ENCODE measurements around the gene C9orf72.

C9orf72 gene

DNA sequence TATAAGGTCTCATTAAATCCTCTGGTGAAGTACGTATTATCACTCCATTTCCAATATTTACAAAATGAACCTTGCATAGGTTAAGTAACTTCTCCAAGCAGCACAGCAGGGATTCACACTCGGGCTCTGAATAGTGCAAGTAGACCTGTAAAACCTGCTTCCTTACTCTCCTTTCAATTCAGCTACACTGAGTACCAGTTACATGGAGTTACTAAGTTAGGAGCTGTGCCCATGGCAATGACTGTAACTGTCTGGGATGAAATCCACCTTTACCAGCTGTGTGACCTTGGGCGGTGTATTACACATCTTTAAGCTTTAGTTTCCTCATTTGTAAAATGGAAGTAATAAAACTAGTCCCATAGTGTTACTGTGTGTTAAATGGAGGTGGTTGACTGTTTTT lies 27.8 kb downstream of the C9orf72 start:
- no peak overlapping the region for H3K4me3 ChIP-seq (ENCODE audit: low read length)
- no peaks in the 10 kb centered on the region for H3K4me1 ChIP-seq (ENCODE audit: insufficient read depth, low read length)
- no peaks in the 10 kb centered on the region for H3K27me3 ChIP-seq (ENCODE audit: insufficient read depth, low read length)
- H2AFZ ChIP-seq (ENCODE audit: low read depth, low read length) = no peak overlapping the region
- no peaks in the 10 kb centered on the region for H3K9me3 ChIP-seq (ENCODE audit: low read length)
- peaks cover 46% of the 10 kb centered on the region for H3K36me3 ChIP-seq (ENCODE audit: insufficient read depth, low read length)

DNA sequence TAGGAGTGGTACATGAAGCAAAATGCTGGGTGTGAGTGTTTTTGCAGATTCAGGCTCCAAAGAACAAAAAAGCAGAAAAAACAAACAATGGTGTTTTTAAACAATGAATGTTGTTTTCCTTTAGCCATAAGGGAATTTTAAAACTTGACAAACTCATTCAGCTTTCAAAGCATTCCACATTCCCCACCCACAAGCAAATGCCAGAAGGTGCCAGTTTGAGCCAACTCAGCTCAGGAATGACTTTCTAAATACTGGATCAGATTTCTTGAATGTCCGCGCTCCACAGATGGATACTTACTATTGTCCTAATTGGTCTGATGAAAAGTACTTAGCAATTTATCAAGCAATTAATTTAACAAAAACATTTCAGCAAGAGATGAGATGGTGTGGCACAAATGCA lies 30.8 kb downstream of the C9orf72 start:
- Histone ChIP-seq H2AFZ (ENCODE audit: low read depth, low read length) (no peak overlapping the region), H3K4me3 (ENCODE audit: low read length) (no peak overlapping the region), H3K36me3 (ENCODE audit: insufficient read depth, low read length) (peaks cover 31% of the 10 kb centered on the region), H3K4me1 (ENCODE audit: insufficient read depth, low read length) (peaks cover 5% of the 10 kb centered on the region), H3K27me3 (ENCODE audit: insufficient read depth, low read length) (no peaks in the 10 kb centered on the region), H3K9me3 (ENCODE audit: low read length) (no peaks in the 10 kb centered on the region)

DNA sequence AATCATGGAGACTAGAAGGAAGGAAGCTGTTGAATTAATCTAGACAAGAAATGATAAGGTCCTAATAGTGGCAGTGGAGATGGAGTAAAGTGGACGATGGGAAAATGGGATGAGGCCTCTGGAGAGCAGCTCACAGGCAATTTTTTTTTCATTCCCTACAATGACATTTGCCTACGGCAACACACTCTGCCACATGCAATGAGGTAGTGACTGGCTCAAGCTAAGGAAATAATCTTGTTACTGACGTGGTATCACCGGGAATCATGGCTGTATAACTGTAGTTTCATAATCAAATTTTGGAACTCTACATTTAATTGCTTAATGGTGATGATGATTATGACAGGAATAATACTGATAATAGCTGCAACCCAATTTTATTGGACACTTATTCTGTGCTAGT lies 31.5 kb downstream of the C9orf72 start:
- H3K36me3 ChIP-seq (ENCODE audit: insufficient read depth, low read length) = peaks cover 27% of the 10 kb centered on the region

DNA sequence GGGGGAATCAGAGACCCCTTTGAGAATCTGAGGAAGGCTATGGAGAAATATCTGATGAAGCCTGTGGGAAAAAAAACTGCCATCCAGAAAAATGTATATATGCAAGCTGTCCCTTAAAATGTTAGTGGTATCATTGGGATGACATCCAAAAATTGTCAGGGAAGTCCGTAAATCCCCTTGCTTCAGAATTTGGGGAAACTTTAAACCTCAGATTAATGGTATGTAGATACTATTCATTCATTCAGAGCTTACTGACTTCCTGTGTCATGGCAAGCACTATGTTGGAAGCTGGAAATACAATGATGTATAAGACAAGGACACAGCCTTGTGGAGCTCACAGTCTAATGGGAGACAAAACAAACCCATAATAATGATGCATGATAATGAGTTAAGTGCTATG lies 32.8 kb downstream of the C9orf72 start:
- no peaks in the 10 kb centered on the region for H3K27me3 ChIP-seq (ENCODE audit: insufficient read depth, low read length)
- peaks cover 25% of the 10 kb centered on the region for H3K36me3 ChIP-seq (ENCODE audit: insufficient read depth, low read length)
- no peaks in the 10 kb centered on the region for H3K9me3 ChIP-seq (ENCODE audit: low read length)
- peaks cover 5% of the 10 kb centered on the region for H3K4me1 ChIP-seq (ENCODE audit: insufficient read depth, low read length)
- no peak overlapping the region for H3K4me3 ChIP-seq (ENCODE audit: low read length)
- no peak overlapping the region for H2AFZ ChIP-seq (ENCODE audit: low read depth, low read length)

More for the DNA sequence above, 31.5 kb downstream of the C9orf72 start:
- Histone ChIP-seq H3K4me1 (ENCODE audit: insufficient read depth, low read length) (peaks cover 5% of the 10 kb centered on the region), H3K9me3 (ENCODE audit: low read length) (no peaks in the 10 kb centered on the region), H3K4me3 (ENCODE audit: low read length) (no peak overlapping the region), H2AFZ (ENCODE audit: low read depth, low read length) (no peak overlapping the region), H3K27me3 (ENCODE audit: insufficient read depth, low read length) (no peaks in the 10 kb centered on the region)

DNA sequence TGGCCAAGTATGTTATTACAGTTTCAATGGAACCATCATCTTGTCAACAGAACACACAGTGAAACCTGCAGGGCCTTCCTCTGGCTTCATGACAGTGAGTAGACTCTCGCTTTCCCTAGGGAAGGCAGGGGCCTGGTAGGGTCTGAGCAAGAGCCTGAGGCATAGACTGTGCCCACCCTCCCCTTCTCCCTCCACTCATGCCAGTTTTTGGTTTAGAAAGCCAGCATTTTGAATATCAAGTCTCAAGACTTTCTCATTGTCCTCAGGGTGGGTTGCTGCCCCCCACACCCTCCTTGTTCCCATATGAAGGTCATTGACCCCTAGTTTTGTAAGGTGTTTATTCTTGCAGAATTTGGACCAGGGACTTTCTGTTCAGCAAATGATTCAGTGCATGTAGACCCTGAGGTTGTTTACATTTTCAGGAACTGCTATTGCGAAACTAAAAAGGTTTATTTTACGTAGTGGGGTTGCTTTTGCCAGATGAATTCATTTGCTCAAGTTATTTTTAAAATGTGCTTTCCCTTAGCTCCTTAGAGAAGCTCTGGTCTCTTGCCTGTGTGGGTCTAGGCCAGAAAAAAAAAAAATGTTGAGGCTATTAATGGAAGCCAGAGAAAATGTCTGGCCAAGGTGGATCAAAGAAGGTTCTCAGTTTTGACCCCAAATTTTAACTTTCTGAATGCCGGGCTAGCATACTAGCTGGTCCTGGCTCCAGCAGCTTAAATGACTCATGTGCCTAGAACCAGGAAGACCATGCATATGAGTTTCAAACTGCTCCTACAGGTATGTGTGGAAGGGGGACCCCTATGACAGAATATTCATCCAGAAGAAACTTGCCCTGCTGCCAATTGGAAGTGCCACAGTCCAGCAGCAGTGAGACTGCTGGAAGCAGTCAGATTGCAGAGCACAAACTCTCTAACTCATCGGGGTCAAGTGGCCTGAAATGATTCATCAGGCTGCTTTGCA lies 33.5 kb downstream of the C9orf72 start:
- peaks cover 5% of the 10 kb centered on the region for H3K4me1 ChIP-seq (ENCODE audit: insufficient read depth, low read length)
- no peak overlapping the region for H2AFZ ChIP-seq (ENCODE audit: low read depth, low read length)
- H3K4me3 ChIP-seq (ENCODE audit: low read length) = no peak overlapping the region
- H3K27me3 ChIP-seq (ENCODE audit: insufficient read depth, low read length) = no peaks in the 10 kb centered on the region
- peaks cover 21% of the 10 kb centered on the region for H3K36me3 ChIP-seq (ENCODE audit: insufficient read depth, low read length)
- no peaks in the 10 kb centered on the region for H3K9me3 ChIP-seq (ENCODE audit: low read length)

DNA sequence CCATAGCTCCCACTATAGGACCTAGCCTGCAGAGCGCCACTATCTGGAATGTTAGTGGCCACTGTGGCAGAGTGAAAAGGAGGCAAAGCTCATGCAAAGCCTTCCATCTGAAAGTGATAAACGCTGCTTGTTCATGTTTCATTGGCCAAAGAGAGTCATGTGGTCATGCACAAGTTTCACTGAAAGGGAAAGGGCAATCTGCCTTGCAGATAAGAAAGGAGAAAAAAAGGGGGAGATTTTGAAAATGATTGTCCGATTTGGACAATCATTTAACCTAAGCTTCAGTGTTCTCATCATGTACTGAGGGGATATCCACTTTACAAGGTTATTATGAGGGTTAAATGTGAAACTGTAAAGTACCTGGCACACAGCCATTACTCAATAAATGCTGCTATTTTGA lies 34.6 kb downstream of the C9orf72 start:
- Histone ChIP-seq H3K4me3 (ENCODE audit: low read length) (no peak overlapping the region), H3K36me3 (ENCODE audit: insufficient read depth, low read length) (peaks cover 14% of the 10 kb centered on the region), H3K9me3 (ENCODE audit: low read length) (no peaks in the 10 kb centered on the region), H3K4me1 (ENCODE audit: insufficient read depth, low read length) (peaks cover 5% of the 10 kb centered on the region), H3K27me3 (ENCODE audit: insufficient read depth, low read length) (no peaks in the 10 kb centered on the region), H2AFZ (ENCODE audit: low read depth, low read length) (no peak overlapping the region)

DNA sequence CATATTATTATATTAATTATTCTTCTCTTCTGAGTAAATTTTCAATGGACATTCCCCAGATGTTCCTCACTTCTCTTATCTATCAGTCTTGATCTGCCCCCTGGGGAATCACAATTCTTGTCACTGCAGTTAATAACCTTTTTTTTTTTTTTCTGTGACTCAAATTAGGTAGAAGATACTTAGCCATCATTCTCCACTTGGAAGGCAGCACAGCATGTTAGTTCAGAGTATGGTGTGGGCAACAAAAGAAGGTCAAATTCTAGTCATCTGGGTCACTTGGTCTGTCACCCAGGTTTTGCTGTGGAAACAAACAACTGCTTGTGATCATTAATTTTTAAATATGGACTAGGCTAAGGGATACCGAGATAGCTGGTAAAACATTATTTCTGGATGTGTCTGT lies 35.5 kb downstream of the C9orf72 start:
- Histone ChIP-seq H2AFZ (ENCODE audit: low read depth, low read length) (no peak overlapping the region), H3K4me1 (ENCODE audit: insufficient read depth, low read length) (peaks cover 10% of the 10 kb centered on the region), H3K4me3 (ENCODE audit: low read length) (no peak overlapping the region), H3K36me3 (ENCODE audit: insufficient read depth, low read length) (peaks cover 11% of the 10 kb centered on the region), H3K9me3 (ENCODE audit: low read length) (no peaks in the 10 kb centered on the region), H3K27me3 (ENCODE audit: insufficient read depth, low read length) (no peaks in the 10 kb centered on the region)

DNA sequence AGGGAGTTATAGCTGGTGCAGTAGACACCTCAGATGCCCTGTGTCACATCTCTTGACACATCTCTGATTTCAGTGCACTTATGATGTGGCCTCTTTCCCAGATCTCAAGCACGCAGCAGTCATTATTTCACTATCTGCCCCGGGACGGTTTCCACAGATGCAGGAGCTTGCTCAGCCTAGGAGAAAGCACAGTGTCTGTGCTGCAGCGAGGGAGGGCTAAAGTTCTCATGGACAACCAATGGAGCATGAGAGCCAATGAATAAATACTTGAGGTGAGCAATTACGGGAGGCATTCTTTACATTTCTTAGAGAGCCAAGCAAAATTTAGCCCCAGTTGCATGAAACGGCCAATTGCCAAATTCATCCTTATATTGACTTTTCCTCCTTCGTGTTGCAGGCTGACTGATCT lies 36.2 kb downstream of the C9orf72 start:
- peaks cover 11% of the 10 kb centered on the region for H3K36me3 ChIP-seq (ENCODE audit: insufficient read depth, low read length)

DNA sequence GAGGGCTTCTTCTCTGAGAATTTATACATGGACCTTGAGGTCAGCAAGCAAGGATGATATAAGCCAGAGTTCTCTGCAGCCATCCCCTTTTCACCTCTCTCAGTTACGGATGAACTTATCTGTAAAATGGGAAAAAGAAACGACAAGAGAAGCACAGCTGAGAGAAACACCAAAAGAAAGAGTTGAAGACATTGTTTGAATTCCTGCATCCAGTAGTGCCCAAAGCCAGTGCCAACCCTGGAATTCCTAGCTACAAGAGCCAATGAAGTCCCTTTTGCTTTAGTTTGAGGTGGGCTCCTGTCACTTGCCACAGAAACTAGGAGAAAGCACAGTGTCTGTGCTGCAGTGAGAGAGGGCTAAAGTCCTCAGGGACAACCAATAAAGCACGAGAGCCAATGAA lies 37.1 kb downstream of the C9orf72 start:
- Histone ChIP-seq H3K4me1 (ENCODE audit: insufficient read depth, low read length) (peaks cover 24% of the 10 kb centered on the region), H3K4me3 (ENCODE audit: low read length) (no peak overlapping the region), H3K9me3 (ENCODE audit: low read length) (no peaks in the 10 kb centered on the region), H3K27me3 (ENCODE audit: insufficient read depth, low read length) (no peaks in the 10 kb centered on the region), H3K36me3 (ENCODE audit: insufficient read depth, low read length) (peaks cover 11% of the 10 kb centered on the region), H2AFZ (ENCODE audit: low read depth, low read length) (no peak overlapping the region)

More for the DNA sequence above, 36.2 kb downstream of the C9orf72 start:
- Histone ChIP-seq H3K9me3 (ENCODE audit: low read length) (no peaks in the 10 kb centered on the region), H2AFZ (ENCODE audit: low read depth, low read length) (no peak overlapping the region), H3K4me3 (ENCODE audit: low read length) (no peak overlapping the region), H3K4me1 (ENCODE audit: insufficient read depth, low read length) (peaks cover 17% of the 10 kb centered on the region), H3K27me3 (ENCODE audit: insufficient read depth, low read length) (no peaks in the 10 kb centered on the region)

DNA sequence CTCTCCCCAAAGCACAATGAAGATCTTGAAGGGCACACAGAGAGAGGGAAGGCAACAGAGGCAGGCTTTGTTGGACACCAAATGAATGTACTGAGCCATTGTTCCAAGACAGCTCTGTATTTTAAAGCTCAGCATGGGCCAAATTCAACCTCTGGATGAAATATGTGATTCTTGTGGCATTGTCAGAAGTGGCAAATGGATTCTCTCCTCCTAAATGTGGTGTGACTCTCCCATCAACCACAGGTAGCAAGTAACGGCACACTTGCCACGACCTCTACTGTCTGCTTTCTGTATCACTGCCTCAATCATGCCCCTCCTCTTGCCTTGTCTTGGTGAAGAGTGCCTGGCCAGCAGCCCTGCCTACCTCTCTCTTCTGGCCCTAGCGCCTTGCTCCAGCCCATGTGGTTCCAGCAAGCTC lies 37.6 kb downstream of the C9orf72 start:
- Histone ChIP-seq H3K36me3 (ENCODE audit: insufficient read depth, low read length) (peaks cover 11% of the 10 kb centered on the region), H3K4me1 (ENCODE audit: insufficient read depth, low read length) (peaks cover 28% of the 10 kb centered on the region)

DNA sequence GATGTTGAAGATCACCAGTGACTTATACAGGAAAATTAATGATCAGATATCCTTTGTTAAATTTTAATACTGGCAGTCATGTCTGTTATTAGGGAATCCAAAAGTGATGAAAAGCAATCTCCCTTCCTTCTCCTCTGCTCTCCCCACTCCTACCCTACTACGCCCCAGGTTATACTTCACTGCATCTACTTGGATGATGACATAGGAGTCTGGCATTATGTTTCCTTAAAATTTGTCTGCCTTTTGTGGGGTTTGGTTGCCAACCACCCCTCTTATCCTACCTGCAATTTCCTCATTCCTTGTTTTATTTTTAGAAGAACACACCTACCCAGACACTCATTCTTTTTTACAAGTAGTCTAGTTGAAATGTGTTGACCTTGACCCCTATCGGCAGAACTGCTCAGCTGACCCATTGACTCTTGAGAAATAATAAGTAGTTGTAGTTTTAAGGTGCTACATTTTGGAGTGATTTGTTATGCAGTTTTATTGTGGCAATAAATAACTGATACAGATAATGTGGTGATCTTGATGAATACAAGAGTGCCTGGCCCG lies 38.5 kb downstream of the C9orf72 start:
- H3K4me3 ChIP-seq (ENCODE audit: low read length) = no peak overlapping the region
- H3K9me3 ChIP-seq (ENCODE audit: low read length) = no peaks in the 10 kb centered on the region
- no peaks in the 10 kb centered on the region for H3K27me3 ChIP-seq (ENCODE audit: insufficient read depth, low read length)
- peaks cover 31% of the 10 kb centered on the region for H3K4me1 ChIP-seq (ENCODE audit: insufficient read depth, low read length)
- H3K36me3 ChIP-seq (ENCODE audit: insufficient read depth, low read length) = peaks cover 11% of the 10 kb centered on the region
- H2AFZ ChIP-seq (ENCODE audit: low read depth, low read length) = no peak overlapping the region

More for the DNA sequence above, 37.6 kb downstream of the C9orf72 start:
- no peaks in the 10 kb centered on the region for H3K9me3 ChIP-seq (ENCODE audit: low read length)
- no peak overlapping the region for H2AFZ ChIP-seq (ENCODE audit: low read depth, low read length)
- H3K27me3 ChIP-seq (ENCODE audit: insufficient read depth, low read length) = no peaks in the 10 kb centered on the region
- no peak overlapping the region for H3K4me3 ChIP-seq (ENCODE audit: low read length)

DNA sequence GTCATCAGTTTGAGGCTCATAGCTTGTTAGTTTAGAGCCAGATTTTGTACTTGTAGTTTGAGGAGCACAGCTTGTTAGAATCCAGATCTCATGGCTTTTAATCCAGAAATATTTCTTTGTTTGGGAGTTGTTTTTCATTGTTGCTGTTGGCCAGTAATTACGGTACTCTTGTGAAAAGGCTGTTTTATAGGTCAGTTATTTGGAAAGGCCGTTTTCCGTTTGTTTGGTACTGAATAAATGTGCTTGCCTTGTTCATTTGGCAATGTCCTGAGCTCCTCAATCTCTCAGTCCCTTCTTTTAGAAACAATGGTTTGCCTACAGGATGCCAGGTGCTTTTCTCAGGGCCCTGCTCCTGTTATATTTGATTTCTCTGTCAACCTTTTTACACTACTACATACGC lies 39.1 kb downstream of the C9orf72 start:
- H3K9me3 ChIP-seq (ENCODE audit: low read length) = no peaks in the 10 kb centered on the region
- no peak overlapping the region for H2AFZ ChIP-seq (ENCODE audit: low read depth, low read length)
- H3K27me3 ChIP-seq (ENCODE audit: insufficient read depth, low read length) = no peaks in the 10 kb centered on the region
- peaks cover 11% of the 10 kb centered on the region for H3K36me3 ChIP-seq (ENCODE audit: insufficient read depth, low read length)
- peaks cover 31% of the 10 kb centered on the region for H3K4me1 ChIP-seq (ENCODE audit: insufficient read depth, low read length)
- no peak overlapping the region for H3K4me3 ChIP-seq (ENCODE audit: low read length)

DNA sequence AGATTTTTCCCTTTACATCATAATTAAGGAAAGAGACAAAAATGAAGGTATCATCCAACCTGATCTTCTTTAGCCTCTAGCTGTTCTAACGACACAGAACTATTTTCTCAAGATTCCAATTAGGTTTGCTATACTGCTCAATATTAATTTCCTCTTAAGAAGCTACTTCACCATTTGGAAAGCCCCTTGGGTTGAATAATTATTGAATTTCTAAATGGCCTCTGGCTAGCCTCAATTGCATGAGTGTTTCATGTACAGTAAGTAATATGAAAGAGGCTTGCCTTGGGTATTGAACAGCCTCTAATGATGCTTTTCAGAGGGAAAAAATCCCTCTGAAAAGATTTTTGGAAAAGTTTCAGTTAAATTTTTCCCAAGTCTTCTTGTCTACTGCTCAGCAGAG lies 40.0 kb downstream of the C9orf72 start:
- H3K4me3 ChIP-seq (ENCODE audit: low read length) = no peak overlapping the region
- peaks cover 31% of the 10 kb centered on the region for H3K4me1 ChIP-seq (ENCODE audit: insufficient read depth, low read length)
- no peak overlapping the region for H2AFZ ChIP-seq (ENCODE audit: low read depth, low read length)
- no peaks in the 10 kb centered on the region for H3K27me3 ChIP-seq (ENCODE audit: insufficient read depth, low read length)
- no peaks in the 10 kb centered on the region for H3K9me3 ChIP-seq (ENCODE audit: low read length)
- peaks cover 11% of the 10 kb centered on the region for H3K36me3 ChIP-seq (ENCODE audit: insufficient read depth, low read length)
